HG03066 (cell line): ENCODE results near the gene MCF2L2.

Experiments used
- ATAC-seq: cut with Tn5 transposase; IDR thresholded peaks from one replicate; pipeline ENCODE4 v1.9.1; 2021; ENCODE audit warnings: low read depth; ENCODE audit not compliant: unreplicated experiment

MCF2L2 gene

GRCh38 chr3:183272142-183272541 lies 156.3 kb downstream of the MCF2L2 start:
- no peak for ATAC-seq

- ATAC-seq = no peak
These were observed 158.1 kb downstream of the MCF2L2 start for GRCh38 chr3:183270344-183270743.

GRCh38 chr3:183269345-183269744 lies 159.1 kb downstream of the MCF2L2 start:
- no peak for ATAC-seq

- no peak for ATAC-seq
These were observed 160.1 kb downstream of the MCF2L2 start for GRCh38 chr3:183268366-183268765.

- ATAC-seq = no peak
These were observed 161.3 kb downstream of the MCF2L2 start for GRCh38 chr3:183267140-183267539.

- ATAC-seq = no peak
These were observed 162.0 kb downstream of the MCF2L2 start for GRCh38 chr3:183266454-183266853.

- no peak for ATAC-seq
These were observed 162.5 kb downstream of the MCF2L2 start for GRCh38 chr3:183265834-183266417.

- ATAC-seq = no peak
These were observed 163.2 kb downstream of the MCF2L2 start for GRCh38 chr3:183265157-183265642.

- no peak for ATAC-seq
These were observed 164.2 kb downstream of the MCF2L2 start for GRCh38 chr3:183264268-183264667.

GRCh38 chr3:183262875-183263378 lies 165.5 kb downstream of the MCF2L2 start:
- no peak for ATAC-seq

GRCh38 chr3:183261151-183261724 lies 167.2 kb downstream of the MCF2L2 start:
- ATAC-seq = no peak

- no peak for ATAC-seq
These were observed 168.1 kb downstream of the MCF2L2 start for GRCh38 chr3:183260167-183260904.

GRCh38 chr3:183259621-183260020 lies 168.8 kb downstream of the MCF2L2 start:
- no peak for ATAC-seq

GRCh38 chr3:183259087-183259486 lies 169.3 kb downstream of the MCF2L2 start:
- no peak for ATAC-seq

GRCh38 chr3:183255348-183255730 lies 173.1 kb downstream of the MCF2L2 start:
- ATAC-seq = no peak

- no peak for ATAC-seq
These were observed 173.7 kb downstream of the MCF2L2 start for GRCh38 chr3:183254487-183255347.

GRCh38 chr3:183253528-183254486 lies 174.6 kb downstream of the MCF2L2 start:
- no peak for ATAC-seq

- no peak for ATAC-seq
These were observed 175.4 kb downstream of the MCF2L2 start, which contains the start of gene B3GNT5 for GRCh38 chr3:183252973-183253527. B3GNT5 (plus strand) TSS chr3:183253253; CDS start chr3:183269799, 16,546 bp downstream.

GRCh38 chr3:183252118-183252782 lies 176.2 kb downstream of the MCF2L2 start:
- no peak for ATAC-seq
